ENCODE data around the gene TNFAIP2.
A peak's percentile ranks its signal among the peaks of the same experiment; 100 is the strongest.

TNFAIP2 gene
- 167 to 6,065 (median 480) reads per million in 18 experiments for total RNA-seq

DNA sequence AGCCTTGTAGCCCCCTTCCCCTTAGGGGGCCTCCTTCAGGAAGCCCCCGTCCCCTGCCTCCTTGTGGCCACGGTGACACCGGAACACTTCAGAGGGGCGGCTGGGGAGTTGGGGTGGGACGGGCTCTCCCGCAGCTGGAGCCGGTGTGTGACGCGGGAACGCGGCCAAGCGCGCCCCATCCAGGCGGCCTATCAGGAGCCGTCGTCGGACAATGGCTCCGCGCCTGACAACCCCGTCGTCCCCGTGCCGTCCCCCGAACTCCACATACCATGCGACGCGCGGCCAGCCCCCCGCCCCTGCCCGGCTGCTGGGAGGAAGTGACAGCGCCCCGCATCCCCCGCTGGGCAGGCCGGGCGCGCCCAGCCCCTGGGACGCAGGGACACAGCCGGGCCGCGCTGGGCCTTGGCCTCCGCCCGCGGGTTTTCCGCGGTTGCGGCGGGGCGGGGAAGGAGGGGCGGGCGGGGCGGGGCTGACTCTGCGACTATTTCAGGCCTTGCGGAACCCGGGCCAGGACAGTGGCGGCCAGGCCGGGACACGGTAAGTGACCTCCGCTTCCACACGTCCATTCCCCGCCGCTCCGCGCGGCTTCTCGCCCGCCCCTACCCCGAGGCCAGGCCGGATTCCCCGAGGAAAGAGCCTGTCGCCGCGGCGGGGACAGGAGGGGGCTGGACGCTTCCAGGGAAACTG, at the start of gene TNFAIP2:
Gene TNFAIP2 (plus strand): TSS at position 515 of the 687 bp plus-strand sequence. CDS start 2,997 bp downstream, outside the sequence.
- DNase-seq: peak; percentile 67 to 87

- DNase-seq: no peak
Measured at GRCh38 chr14:103073876-103074728, 49.2 kb upstream of the TNFAIP2 start.

DNA sequence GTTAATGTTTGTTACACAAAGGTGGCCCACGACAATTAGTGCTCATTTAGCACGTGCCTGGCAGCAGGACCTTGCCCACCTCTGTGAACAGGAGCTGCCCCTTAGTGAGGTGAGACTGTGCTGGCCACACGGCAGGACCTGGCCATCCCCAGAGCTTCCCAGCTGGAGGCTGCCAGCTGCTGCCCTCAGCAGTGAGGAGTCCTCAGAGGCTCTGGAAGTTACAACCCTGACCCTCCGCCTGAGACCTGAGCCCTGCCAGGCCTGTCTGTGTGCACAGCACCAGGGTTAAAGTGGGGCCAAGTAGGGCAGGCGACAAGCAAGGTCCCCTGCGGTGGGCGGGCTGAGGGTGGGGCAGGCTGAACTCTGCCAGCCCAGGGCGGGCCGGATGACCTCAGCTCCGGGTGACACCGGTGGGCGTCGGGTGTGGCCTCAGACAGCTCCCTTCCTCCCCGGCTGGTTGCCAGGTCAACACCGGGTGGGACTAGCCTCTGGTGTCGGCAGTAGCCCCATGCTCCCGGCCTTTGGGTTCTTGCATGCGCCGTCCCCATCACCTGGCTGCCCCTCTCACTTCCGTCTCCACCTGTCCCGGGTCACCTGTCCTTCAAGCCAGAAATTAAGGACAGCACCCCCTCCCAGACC, 48.4 kb upstream of the TNFAIP2 start:
- DNase-seq: peak; percentile 96 to 99

GRCh38 chr14:103078420-103078749, 44.9 kb upstream of the TNFAIP2 start:
- DNase-seq: peak; percentile 71 to 85

DNA sequence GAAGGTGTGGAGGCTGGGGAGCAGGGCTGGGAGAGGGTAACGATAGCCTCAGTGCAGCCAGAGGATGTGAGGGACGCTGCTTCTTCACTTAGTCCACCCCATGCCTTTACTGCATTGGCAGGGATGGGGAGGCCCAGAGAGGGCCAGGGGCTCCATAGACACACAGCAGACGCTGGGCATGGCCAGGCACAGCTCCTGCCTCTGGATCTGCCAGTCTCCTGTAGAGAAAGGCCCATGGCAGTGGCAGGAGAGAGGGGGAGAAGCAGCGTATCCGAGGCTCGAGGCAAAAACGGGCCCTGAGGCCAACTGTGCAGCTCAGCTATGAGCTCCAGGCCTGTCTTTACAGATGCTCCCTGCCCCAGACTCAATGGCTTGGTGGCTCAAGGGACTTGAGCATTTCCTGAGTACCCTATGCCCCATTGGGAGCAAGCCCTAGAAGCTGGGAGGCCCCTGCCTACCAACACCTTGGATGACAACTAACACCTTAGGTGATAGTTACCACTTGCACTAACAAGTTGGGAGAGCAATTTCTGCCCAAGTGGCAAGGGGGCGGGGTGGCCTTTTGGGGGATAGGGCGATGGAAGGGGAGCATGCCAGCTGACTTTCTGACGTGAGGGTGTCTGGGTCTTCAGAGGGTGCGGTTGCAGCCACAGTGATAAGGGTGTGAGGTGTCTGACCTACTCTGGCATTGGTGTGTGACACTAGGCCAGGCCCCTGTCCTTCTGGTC, 44.2 kb upstream of the TNFAIP2 start:
- DNase-seq: no peak

DNA sequence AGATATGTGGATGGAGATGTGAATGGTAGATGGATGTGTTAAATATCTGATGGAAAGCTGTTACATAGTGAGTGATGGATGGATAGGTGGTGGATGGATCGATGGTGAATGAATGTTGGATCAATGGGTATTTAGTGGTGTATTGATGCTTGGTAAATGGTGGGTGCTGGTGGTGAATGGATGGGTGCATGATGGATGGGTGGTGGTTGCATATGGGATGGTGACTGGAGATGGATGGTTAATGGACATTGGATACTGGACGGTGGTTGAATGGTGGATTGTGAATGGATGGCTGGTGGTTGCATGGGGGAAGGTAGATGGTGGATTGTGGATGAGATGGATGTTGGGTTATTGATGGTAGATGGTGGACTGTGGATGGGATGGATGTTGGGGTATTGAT, 41.3 kb upstream of the TNFAIP2 start:
- no peak for DNase-seq

- no peak for DNase-seq
Measured at GRCh38 chr14:103084021-103084919, 39.0 kb upstream of the TNFAIP2 start, which contains the start of gene LBHD2. TSS of gene LBHD2 (plus strand) at chr14:103084210. CDS start at chr14:103086013, 1,803 bp downstream.

DNA sequence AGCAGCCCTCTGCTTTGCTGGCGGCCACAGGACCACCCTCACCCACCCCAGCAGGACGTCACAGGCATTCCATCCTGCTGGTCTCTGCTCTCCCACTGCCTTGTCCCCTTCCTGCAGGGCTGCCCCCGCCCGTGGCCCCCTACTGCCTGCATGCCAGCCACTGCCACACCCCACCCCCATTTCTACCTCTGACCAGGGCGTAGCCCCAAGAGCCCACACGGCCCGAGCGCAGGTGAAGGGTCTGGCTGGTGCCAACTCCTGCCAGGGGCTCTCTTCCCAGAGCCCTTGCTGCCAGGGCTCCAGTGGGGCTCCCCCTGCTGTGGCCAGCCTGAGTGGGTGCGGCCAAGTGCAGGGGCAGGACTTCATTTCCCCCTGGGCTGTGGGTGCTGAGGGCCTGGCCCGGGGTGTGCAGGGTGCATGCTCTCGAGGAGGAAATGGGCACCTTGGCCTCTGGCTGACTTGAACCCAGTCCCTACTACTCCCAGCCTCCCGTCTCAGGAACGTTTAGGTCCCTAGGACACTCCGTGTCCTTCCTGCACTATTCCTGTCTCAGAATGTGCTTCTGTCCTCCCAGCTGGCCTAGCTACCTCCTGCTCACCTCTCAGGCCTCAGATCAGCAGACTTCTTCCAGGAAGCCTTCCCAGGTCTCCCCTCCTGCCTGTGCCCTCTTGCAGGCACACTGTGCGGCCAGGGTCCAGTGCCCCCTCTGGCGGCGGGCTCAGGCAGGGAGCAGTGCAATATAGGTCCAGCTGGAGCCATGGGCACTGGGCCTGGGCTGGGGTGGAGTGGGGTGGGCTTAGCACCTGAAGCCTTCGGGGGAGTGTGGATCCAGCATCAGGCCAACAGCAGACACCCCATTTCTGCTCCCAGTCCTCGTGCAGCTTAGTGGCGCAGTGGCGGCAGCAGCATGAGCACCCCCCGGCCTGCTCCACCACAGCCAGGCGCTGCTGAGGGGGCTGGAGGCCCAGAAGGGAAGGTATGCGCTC, 37.9 kb upstream of the TNFAIP2 start:
- DNase-seq: no peak

- DNase-seq: no peak
Measured at GRCh38 chr14:103086771-103087342, 36.4 kb upstream of the TNFAIP2 start.

DNA sequence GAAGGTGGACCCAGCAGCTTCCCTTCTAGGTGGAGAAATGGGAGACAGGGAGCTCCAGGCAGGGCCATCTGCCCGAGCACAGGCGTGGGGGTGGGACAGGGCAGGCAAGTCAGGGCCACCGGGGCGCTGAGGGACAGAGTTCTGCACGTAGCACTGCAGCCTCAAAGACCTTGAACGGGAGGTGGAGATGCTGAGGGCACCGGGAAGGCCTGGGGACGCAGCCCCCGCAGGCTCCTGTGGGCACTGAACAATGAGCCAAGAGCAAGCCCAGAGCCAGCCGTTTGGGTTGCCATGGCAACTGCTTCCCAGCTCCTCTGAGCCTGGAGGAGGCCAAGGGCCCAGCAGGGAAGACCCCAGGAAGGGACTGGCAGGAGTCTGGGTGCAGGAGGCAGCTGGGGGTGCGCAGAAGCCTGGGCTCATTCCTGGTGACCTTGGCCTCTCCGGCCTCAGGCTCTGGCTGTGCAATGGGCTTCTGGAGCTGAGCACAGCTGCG, 35.9 kb upstream of the TNFAIP2 start:
- no peak for DNase-seq

DNA sequence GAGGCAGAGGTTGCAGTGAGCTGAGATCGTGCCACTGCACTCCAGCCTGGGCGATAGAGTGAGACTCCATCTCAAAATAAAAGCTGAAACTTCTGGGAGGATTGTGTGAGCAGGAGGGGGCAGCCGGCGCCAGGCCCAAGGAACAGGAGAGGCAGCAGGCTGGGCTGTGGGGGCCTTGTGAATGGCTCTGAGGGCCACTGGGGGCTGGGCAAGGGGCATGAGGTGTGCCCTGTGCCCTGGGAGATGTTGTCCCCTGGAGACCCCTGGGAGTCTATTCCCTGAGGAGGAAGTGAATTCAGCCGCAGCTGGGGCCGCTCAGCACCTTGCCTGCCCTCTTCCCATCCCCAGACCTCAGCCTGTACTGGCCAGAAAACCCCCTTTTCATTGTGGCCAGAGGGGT, 34.3 kb upstream of the TNFAIP2 start:
- no peak for DNase-seq

DNA sequence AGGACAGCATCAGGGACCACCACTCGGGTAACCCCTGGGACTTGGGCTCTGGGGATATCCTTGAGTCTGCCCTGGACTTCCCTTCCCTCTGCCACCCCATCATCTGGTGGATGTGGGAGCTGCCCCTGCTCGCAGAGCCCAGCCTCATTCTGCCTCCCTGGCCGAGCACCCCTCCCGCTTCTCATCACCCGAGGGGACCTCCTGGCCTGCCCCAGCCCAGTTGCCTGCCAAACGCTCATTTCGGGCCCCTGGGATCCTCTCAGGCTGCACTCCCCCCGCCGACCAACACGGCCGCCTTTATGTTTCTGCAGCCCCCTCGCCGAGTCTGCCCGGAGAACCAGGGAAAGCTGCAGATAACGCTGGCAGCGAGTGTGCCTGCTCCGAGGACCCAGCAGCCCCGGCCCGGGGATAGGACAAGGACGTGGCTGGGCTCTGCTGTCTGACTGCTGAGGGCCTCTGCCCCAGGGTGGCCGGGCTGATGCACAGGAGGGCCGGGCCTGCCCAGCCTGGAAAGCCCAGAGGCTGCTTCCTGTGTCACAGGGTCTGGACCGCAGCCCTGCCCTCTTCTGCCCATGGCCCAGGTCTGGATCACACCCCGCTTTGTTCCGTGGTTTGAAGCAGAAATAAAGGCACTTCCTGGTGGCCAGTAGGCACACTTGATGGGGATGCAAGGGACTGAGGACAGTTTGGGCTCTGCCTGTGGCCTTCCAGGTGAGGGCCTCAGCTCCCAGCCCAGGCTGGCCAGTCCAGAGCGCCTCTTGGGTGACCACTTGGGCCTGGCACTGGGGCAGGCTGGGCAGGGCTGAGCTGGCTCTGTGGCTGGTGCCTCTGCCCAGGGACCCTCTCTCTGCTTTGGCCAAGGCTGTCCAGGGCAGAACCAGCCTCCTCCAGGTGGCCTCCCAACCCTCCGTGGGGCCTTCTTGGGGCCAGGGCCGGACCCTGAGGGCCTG, 33.6 kb upstream of the TNFAIP2 start:
- no peak for DNase-seq

- no peak for DNase-seq
Measured at GRCh38 chr14:103090481-103091020, 32.7 kb upstream of the TNFAIP2 start.

DNA sequence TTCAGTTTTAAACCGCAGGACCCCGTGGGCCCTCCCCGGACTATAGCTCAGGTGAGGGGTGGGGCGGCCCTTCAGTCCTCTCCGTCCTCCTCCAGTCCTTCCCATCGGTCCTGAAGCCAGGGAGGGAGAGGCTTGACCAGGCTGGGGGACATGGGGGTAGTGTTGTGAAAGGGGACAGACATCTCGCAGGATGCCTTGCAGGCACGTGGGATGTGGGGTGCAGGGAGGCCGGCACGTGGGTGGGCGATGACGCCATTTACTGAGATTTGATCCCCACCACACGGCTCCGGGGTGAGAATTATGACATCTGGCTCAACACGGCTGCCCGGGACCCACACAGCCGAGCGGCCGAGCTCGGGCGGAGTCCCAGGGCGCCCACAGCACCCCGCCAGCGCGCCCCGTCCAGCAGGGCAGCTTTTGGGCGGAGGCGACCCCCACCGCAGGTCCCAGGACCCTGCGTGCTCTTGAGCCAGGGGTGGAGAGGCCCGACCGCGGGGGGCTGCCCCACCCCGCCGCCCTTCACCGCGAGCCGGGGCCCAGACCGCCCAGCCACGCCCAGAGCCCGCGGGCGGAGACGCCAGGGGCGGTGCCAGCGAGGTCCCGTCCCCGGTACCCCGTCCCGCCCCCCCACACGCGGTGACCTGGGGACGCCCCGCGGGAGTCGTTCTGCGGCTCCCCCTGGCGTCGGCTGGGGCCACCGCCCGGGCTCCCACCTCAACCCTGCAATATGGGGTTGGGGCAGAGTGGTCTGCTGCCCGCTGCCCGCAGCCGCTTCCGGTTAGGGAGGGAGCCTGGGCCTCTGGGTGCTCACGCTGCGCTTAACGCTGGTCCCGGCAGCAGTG, 32.0 kb upstream of the TNFAIP2 start:
- DNase-seq: peak; percentile 49 to 71

- no peak for DNase-seq
Measured at GRCh38 chr14:103091883-103092222, 31.4 kb upstream of the TNFAIP2 start.

DNA sequence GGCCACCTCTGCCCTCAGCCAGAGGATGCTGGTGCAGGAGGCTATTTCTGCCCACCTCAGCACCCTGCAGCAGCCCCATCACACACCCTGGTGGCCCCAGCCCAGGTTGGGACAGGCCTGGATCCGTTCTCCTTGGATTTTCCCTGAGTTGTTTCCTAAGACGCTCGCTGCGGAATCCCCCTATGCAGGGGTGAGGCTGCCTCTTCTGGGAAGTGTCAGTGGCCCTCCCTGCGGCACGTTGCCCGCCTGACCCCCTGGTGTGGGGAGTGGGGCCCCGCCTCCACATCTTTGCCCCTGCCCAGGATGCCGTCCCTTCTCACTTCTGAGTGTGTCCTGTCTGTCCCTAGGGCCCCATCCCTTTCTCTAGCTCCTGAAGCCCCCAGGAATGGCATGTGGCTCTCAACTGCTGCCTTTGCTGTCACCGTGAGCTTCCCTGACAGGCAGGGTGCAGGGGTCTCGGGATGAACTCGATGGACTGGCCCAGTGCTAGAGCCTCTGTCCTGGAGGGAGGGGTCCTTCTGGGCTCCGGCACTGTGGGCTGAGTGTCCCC, 29.3 kb upstream of the TNFAIP2 start:
- no peak for DNase-seq
